ENCODE data around the gene MYF5. TPM values are rescaled to one million over a fixed set of nuclear protein-coding genes. Genes with fewer than 3 reads are reported as not detected.

MYF5 gene
- total RNA-seq, 1 donor from 2014 or later, result not detected

GRCh38 chr12:80700327-80700726, 16.4 kb upstream of the MYF5 start:
- H3K27ac Mint-ChIP-seq, result no peak overlapping the region
- H3K36me3 Mint-ChIP-seq, result no peaks in the 10 kb centered on the region
- peaks cover 5% of the 10 kb centered on the region for H3K27me3 Mint-ChIP-seq
- H3K4me1 Mint-ChIP-seq (ENCODE audit: unreplicated experiment), result peaks cover 11% of the 10 kb centered on the region
- TF ChIP-seq CTCF (conservative IDR thresholded peaks at IDR 0.05), result no peak
- DNase-seq (ENCODE audit: extremely low spot score, unreplicated experiment), result no peak
- H3K9me3 Mint-ChIP-seq, result no peaks in the 10 kb centered on the region
- H3K4me3 Mint-ChIP-seq, result no peak overlapping the region

- Mint-ChIP-seq H3K9me3 (no peaks in the 10 kb centered on the region), H3K4me1 (ENCODE audit: unreplicated experiment) (peaks cover 11% of the 10 kb centered on the region), H3K27ac (no peak overlapping the region), H3K27me3 (peaks cover 14% of the 10 kb centered on the region), H3K4me3 (no peak overlapping the region), H3K36me3 (no peaks in the 10 kb centered on the region)
- no peak for DNase-seq (ENCODE audit: extremely low spot score, unreplicated experiment)
- TF ChIP-seq CTCF (conservative IDR thresholded peaks at IDR 0.05), result no peak
Measured at GRCh38 chr12:80701388-80701787, 15.3 kb upstream of the MYF5 start.

- DNase-seq (ENCODE audit: extremely low spot score, unreplicated experiment), result no peak
- H3K27ac Mint-ChIP-seq, result no peak overlapping the region
- peaks cover 11% of the 10 kb centered on the region for H3K4me1 Mint-ChIP-seq (ENCODE audit: unreplicated experiment)
- TF ChIP-seq CTCF (conservative IDR thresholded peaks at IDR 0.05), result no peak
- no peaks in the 10 kb centered on the region for H3K9me3 Mint-ChIP-seq
- H3K4me3 Mint-ChIP-seq, result peak overlapping the region; percentile 63
- H3K36me3 Mint-ChIP-seq, result no peaks in the 10 kb centered on the region
- H3K27me3 Mint-ChIP-seq, result peaks cover 31% of the 10 kb centered on the region
Measured at GRCh38 chr12:80702889-80703805, 13.6 kb upstream of the MYF5 start.

GRCh38 chr12:80704420-80704819, 12.3 kb upstream of the MYF5 start:
- DNase-seq (ENCODE audit: extremely low spot score, unreplicated experiment), result no peak
- TF ChIP-seq CTCF (conservative IDR thresholded peaks at IDR 0.05), result no peak
- peaks cover 18% of the 10 kb centered on the region for H3K4me1 Mint-ChIP-seq (ENCODE audit: unreplicated experiment)
- H3K36me3 Mint-ChIP-seq, result peaks cover 4% of the 10 kb centered on the region
- H3K27ac Mint-ChIP-seq, result no peak overlapping the region
- H3K4me3 Mint-ChIP-seq, result no peak overlapping the region
- H3K27me3 Mint-ChIP-seq, result peaks cover 44% of the 10 kb centered on the region
- H3K9me3 Mint-ChIP-seq, result no peaks in the 10 kb centered on the region

GRCh38 chr12:80707126-80707829, 9.4 kb upstream of the MYF5 start, which contains the start of gene MYF6:
Gene MYF6 (plus strand): TSS chr12:80707634. CDS start chr12:80707720, 86 bp downstream.
- DNase-seq (ENCODE audit: extremely low spot score, unreplicated experiment), result no peak
- peaks cover 21% of the 10 kb centered on the region for H3K4me1 Mint-ChIP-seq (ENCODE audit: unreplicated experiment)
- no peak within 1 kb of the TSS for H3K27ac Mint-ChIP-seq
- H3K4me3 Mint-ChIP-seq, result peak within 1 kb of the TSS; percentile 88
- H3K36me3 Mint-ChIP-seq, result peaks cover 4% of the 10 kb centered on the region
- H3K9me3 Mint-ChIP-seq, result no peaks in the 10 kb centered on the region
- peaks cover 64% of the 10 kb centered on the region for H3K27me3 Mint-ChIP-seq
- no peak for TF ChIP-seq CTCF (conservative IDR thresholded peaks at IDR 0.05)
